Cerebellar cortex (tissue), 1 donor: ENCODE data around the gene CNTN1.
A peak's percentile ranks its signal among the peaks of the same experiment; 100 is the strongest.

Experiments
- DNase-seq: peaks from one replicate; pipeline ENCODE4 v3.0.0-alpha.2; 2015; ENCODE audit warnings: low spot score

Gene CNTN1

GRCh38 chr12:40769846-40770245 is 77.6 kb downstream of the CNTN1 start:
- DNase-seq = no peak

DNA sequence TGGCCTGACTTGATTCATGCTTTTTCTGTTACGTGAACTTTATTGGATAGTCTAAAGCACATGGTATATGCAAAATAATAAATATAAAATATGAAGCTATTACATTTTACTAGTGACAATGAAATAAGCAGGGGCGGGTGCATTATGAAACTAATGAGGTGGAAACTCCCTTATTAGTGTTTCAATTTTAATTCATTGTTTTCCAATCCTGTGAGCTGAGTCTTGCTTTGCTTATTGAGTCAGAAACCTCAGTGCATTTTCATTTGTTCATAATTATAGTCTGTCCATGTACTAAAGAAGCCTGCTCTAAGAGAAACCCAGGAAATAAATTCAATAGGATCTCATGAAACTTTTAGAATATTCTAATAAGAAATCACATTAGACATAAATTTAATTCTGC is 78.5 kb downstream of the CNTN1 start:
- no peak for DNase-seq

- no peak for DNase-seq
Measured at GRCh38 chr12:40775661-40776060, 83.4 kb downstream of the CNTN1 start.

DNA sequence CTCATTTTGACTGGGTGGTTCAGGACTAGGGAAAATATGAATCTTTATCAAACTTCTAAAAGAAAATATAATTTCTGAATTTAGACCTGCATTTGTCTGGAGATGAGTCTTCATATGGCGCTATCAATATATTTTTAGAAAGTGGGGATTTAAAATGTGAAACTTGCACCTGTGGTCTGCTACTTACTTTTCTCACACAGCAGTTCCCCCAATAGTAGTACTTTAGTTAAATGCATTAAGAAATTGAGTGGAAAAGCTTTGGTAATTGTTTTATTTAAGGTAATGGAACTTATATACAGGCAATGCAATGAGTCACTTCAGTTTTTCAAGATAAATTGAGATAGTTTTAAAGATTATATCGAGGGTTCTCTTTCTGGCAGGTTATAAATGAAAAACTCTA is 91.9 kb downstream of the CNTN1 start:
- DNase-seq = no peak

DNA sequence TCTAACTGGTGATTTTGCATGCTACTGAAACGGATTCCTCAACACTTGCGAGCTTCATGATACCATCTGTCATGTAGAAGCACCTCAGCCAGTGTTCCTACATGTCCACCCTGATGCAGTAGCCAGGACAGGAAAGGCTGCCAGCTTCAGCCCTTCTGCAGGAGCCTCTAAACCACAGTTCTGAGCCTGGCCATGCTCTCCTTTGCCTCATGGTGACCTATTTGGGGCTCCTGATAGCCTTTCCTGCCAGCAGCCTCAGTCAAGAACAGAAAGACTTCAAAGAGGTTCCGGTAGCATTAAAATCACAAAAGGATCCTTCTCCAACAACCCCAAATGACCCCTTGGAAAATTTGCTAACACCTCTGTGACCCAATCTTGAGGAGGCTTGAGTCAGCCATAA is 96.0 kb downstream of the CNTN1 start:
- DNase-seq = peak; percentile 98

- no peak for DNase-seq
Measured at GRCh38 chr12:40792792-40793386, 100.7 kb downstream of the CNTN1 start.

DNA sequence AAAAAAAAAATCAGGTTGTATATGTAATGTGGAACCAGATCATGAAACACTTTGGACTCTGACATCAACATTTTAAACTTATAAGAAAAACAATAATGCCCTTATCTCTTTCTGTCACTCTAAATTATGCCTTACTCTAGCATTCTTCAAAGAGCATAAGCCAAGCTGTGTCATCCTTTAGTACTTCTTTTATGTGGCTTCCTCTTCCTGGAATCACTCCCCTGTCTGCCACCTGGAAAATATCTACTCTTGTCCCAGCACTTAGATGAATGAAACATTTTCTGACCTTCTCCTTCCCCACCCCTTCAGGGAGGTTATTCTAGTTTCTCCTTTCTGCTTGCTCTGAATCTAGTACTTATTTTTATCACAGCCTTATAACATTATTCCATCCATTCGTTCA is 101.2 kb downstream of the CNTN1 start:
- DNase-seq = no peak

DNA sequence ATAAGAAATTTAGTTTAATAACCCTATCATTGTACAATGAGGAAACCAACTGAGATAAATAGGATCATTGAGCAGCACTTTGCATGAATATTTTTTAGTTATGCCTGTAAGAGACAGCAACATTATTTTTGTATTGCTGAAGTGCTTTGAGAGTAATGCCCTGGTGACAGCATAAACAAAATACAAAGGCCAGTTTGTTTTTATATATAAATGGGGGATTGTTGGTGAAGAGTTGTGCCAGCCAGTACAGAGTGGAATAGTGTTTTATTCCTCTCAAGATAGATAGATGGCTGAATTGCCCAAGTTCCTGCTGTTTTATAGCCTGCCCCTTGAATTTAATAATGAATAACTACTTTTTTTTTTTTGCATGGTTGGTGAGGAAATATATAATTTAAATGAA is 101.8 kb downstream of the CNTN1 start:
- no peak for DNase-seq

DNA sequence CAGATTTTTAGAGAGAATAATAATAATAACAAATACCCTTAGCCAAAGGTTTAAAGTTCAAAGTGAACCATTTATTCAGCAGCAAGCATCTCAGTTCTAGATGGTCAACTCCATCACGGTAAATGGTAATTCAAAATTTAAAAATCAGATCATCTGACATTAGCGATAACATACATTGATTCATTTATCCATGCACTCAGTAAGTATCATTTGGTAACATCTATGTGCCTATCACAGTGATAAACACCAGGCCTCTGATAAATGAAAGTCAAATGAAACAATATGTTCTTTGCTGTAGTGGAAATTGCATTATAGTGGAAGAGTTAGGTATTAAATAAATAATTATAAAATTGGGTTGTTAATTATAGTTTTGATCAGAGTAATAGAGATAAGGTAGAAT is 108.8 kb downstream of the CNTN1 start:
- no peak for DNase-seq

DNA sequence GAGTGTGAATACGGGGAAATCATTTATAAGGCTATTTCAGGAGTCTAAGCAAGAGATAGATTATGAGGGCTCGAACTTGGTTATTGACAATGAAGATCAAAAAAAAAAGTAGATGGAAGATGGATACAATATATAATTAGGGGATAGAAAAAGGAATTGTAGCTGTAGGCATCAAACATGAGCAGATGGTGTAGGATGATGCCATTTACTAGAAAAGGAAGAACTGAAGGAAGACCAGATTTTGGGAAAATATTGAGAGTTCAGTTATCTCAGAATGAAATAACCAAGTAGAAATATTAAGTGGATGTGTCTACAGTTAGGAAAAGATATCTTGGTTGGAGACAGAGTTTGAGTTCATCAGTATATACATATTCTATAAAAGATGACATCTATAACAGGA is 109.6 kb downstream of the CNTN1 start:
- DNase-seq = peak; percentile 51

- DNase-seq = peak; percentile 60
Measured at GRCh38 chr12:40802656-40803055, 110.4 kb downstream of the CNTN1 start.

- DNase-seq = no peak
Measured at GRCh38 chr12:40819436-40820108, 127.3 kb downstream of the CNTN1 start.

GRCh38 chr12:40820794-40821484 is 128.7 kb downstream of the CNTN1 start:
- DNase-seq = peak; percentile 38

GRCh38 chr12:40825156-40825555 is 132.9 kb downstream of the CNTN1 start:
- no peak for DNase-seq

GRCh38 chr12:40827683-40828592 is 135.7 kb downstream of the CNTN1 start:
- DNase-seq = peak; percentile 88

- DNase-seq = peak; percentile 76
Measured at GRCh38 chr12:40828593-40828990, 136.4 kb downstream of the CNTN1 start.

DNA sequence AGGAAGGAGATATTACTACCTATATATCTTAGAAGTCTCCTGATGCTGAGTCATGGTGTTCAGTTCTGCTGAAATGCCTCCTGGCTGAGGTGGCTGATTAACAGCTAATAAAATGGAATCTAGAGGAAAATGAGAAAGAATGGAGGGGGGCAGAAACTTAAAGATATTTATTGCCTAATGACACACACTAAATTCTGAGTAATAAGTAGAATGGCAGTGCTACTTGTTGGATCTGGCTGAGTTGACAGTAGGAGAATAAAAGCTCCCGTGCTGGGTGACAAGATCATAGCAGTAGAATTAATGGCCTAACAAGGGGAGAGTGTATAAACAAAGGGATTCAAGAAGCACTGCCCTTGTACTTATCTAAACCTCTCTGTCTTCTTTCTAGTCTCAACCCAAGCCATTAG is 137.5 kb downstream of the CNTN1 start:
- peak; percentile 66 for DNase-seq

- no peak for DNase-seq
Measured at GRCh38 chr12:40831916-40832315, 139.7 kb downstream of the CNTN1 start.

GRCh38 chr12:40832668-40833067 is 140.4 kb downstream of the CNTN1 start:
- DNase-seq = no peak

DNA sequence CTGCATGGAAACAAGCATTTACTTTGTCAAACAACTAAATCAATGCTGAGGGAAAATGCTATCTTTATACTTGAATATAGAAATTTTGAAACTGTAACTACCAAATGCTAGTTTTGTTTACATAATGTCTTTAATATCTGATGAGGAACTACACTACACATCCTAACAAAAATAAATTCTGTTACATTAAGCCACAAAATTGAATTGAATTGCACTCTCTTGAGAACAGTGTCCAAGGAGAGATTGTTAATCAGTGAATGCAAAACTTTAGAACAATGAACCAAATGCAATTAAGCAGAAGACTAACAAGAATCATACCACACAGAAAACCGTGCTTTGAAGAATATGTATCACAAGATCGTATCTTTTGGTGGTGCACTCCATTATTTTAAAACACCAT is 141.6 kb downstream of the CNTN1 start:
- DNase-seq = no peak

DNA sequence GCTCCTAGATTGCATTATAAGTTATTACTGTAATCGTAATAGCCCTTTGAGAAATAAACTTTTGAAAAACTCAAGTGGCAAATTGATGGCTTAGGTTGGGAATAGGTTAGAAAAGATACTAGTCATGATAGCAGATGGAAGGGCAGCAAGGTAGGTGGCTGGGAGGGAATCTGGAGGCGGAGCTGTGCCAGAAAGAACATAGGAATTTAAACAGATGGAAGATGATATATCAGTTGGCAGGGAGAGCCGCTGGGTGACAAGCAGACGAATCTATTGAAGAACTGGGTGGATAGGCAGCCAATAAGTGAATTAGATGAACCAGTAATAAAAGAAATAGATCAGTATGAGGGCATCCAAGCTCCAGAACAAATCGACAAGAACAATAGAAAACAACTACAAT is 142.1 kb downstream of the CNTN1 start:
- DNase-seq = peak; percentile 95

GRCh38 chr12:40837891-40838429 is 145.7 kb downstream of the CNTN1 start:
- DNase-seq = peak; percentile 81
